HEK293 (cell line): ENCODE data around the gene PLCH2.

Source experiments
- CTCF ChIA-PET: fragments of 350-600 bp; formaldehyde crosslinking; extraction: SDS; loops from one replicate; lab custom pipeline; 2021; ENCODE audit warnings: antibody characterized with exemption; lab: Yijun Ruan, JAX
- POLR2A ChIA-PET: fragments of 300-600 bp; formaldehyde crosslinking; extraction: SDS; loops from one replicate; lab custom pipeline; 2020; ENCODE audit warnings: antibody characterized with exemption, inconsistent platforms; lab: Yijun Ruan, JAX
- H3K27ac ChIP-seq: fragments of 200-500 bp; sonication (Bioruptor generic); 2 replicates; pipeline ENCODE4 v1.5.1; 2014; ENCODE audit warnings: low read depth, low read length, control low read depth, inconsistent platforms; ENCODE audit errors: extremely low read depth
- H3K36me3 ChIP-seq, 2 experiments: fragments of 200-500 bp in 1 of 2; sonication (Bioruptor generic) in 1 of 2; 1 replicate in 1 of 2; 2 replicates in 1 of 2; pipeline ENCODE4 v1.5.1; 2014 to 2017; ENCODE audit warnings: inconsistent platforms in 2 of 2, low read length in 2 of 2; ENCODE audit not compliant: control insufficient read depth in 2 of 2, insufficient read depth in 1 of 2
- H3K4me1 ChIP-seq: fragments of 200-500 bp; sonication (Bioruptor generic); 2 replicates; pipeline ENCODE4 v1.5.1; 2014; ENCODE audit warnings: mild to moderate bottlenecking, low read length, inconsistent platforms; ENCODE audit not compliant: control insufficient read depth, insufficient read depth
- H3K4me3 ChIP-seq: 2 replicates; pipeline ENCODE4 v1.5.1; 2011; ENCODE audit warnings: low read depth, mild to moderate bottlenecking, control low read depth, low read length, moderate library complexity
- H3K9me3 ChIP-seq: fragments of 200-500 bp; sonication (Bioruptor generic); 2 replicates; pipeline ENCODE4 v1.5.1; 2014; ENCODE audit warnings: low read depth, low read length, inconsistent platforms; ENCODE audit not compliant: control insufficient read depth, insufficient read depth
- GLIS1 ChIP-seq: fragments of 450-650 bp; formaldehyde crosslinking; IDR thresholded peaks from 2 replicates; pipeline ENCODE4 v1.5.1; 2016; ENCODE audit warnings: missing biosample characterization, missing genetic modification characterization
- INSM2 ChIP-seq: fragments of 450-650 bp; formaldehyde crosslinking; IDR thresholded peaks from 2 replicates; pipeline ENCODE4 v1.5.1; 2016; ENCODE audit warnings: missing biosample characterization, missing genetic modification characterization
- KLF1 ChIP-seq: fragments of 450-650 bp; formaldehyde crosslinking; IDR thresholded peaks from 2 replicates; pipeline ENCODE4 v1.5.1; 2016; ENCODE audit warnings: missing biosample characterization, missing genetic modification characterization
- PRDM6 ChIP-seq: fragments of 450-650 bp; formaldehyde crosslinking; IDR thresholded peaks from 2 replicates; pipeline ENCODE4 v1.5.1; 2017; ENCODE audit warnings: missing biosample characterization, missing genetic modification characterization
- SCRT1 ChIP-seq: fragments of 450-650 bp; formaldehyde crosslinking; IDR thresholded peaks from 2 replicates; pipeline ENCODE4 v1.5.1; 2016; ENCODE audit warnings: missing biosample characterization, missing genetic modification characterization, borderline replicate concordance
- SCRT2 ChIP-seq: fragments of 450-650 bp; formaldehyde crosslinking; IDR thresholded peaks from 2 replicates; pipeline ENCODE4 v1.5.1; 2016; ENCODE audit warnings: missing biosample characterization, missing genetic modification characterization
- ZBTB48 ChIP-seq: fragments of 450-650 bp; formaldehyde crosslinking; IDR thresholded peaks from 2 replicates; pipeline ENCODE4 v1.5.1; 2016; ENCODE audit warnings: missing biosample characterization, missing genetic modification characterization
- ZEB2 ChIP-seq: fragments of 450-650 bp; formaldehyde crosslinking; IDR thresholded peaks from 2 replicates; pipeline ENCODE4 v1.5.1; 2016; ENCODE audit warnings: missing biosample characterization, missing genetic modification characterization
- ZIC2 ChIP-seq: fragments of 450-650 bp; formaldehyde crosslinking; IDR thresholded peaks from 2 replicates; pipeline ENCODE4 v1.5.1; 2016; ENCODE audit warnings: missing biosample characterization, missing genetic modification characterization
- ZNF174 ChIP-seq: fragments of 450-650 bp; formaldehyde crosslinking; IDR thresholded peaks from 2 replicates; pipeline ENCODE4 v1.5.0; 2017; ENCODE audit warnings: missing biosample characterization, mild to moderate bottlenecking, missing genetic modification characterization
- ZNF19 ChIP-seq: fragments of 450-650 bp; formaldehyde crosslinking; IDR thresholded peaks from 2 replicates; pipeline ENCODE4; 2016; ENCODE audit warnings: missing biosample characterization, missing genetic modification characterization, low read depth
- ZNF366 ChIP-seq: fragments of 450-650 bp; formaldehyde crosslinking; conservative IDR thresholded peaks from 2 replicates; pipeline ENCODE4 v1.5.1; 2016; ENCODE audit warnings: missing biosample characterization, missing genetic modification characterization
- ZNF404 ChIP-seq: fragments of 450-650 bp; formaldehyde crosslinking; IDR thresholded peaks from 2 replicates; pipeline ENCODE4 v1.5.1; 2017; ENCODE audit warnings: missing biosample characterization, missing genetic modification characterization
- ZNF426 ChIP-seq: fragments of 450-650 bp; formaldehyde crosslinking; IDR thresholded peaks from 2 replicates; pipeline ENCODE4 v1.5.1; 2017; ENCODE audit warnings: missing biosample characterization, missing genetic modification characterization, mild to moderate bottlenecking, inconsistent platforms, moderate library complexity
- ZNF48 ChIP-seq: fragments of 450-650 bp; formaldehyde crosslinking; IDR thresholded peaks from 2 replicates; pipeline ENCODE4 v1.5.1; 2016; ENCODE audit warnings: missing biosample characterization, missing genetic modification characterization
- ZNF548 ChIP-seq: fragments of 450-650 bp; formaldehyde crosslinking; IDR thresholded peaks from 2 replicates; pipeline ENCODE4 v1.5.1; 2016; ENCODE audit warnings: missing biosample characterization, missing genetic modification characterization
- ZNF571 ChIP-seq: fragments of 450-650 bp; formaldehyde crosslinking; IDR thresholded peaks from 2 replicates; pipeline ENCODE4 v1.5.0; 2017; ENCODE audit warnings: missing biosample characterization, missing genetic modification characterization
- ZNF600 ChIP-seq: fragments of 450-650 bp; formaldehyde crosslinking; IDR thresholded peaks from 2 replicates; pipeline ENCODE4 v1.5.1; 2016; ENCODE audit warnings: missing biosample characterization, missing genetic modification characterization
- ZNF660 ChIP-seq: fragments of 450-650 bp; IDR thresholded peaks from 2 replicates; pipeline ENCODE4 v1.5.1; 2018; ENCODE audit warnings: missing biosample characterization, mild to moderate bottlenecking, missing genetic modification characterization
- ZNF76 ChIP-seq: fragments of 450-650 bp; formaldehyde crosslinking; IDR thresholded peaks from 2 replicates; pipeline ENCODE4; 2016; ENCODE audit warnings: low read depth, missing biosample characterization, missing genetic modification characterization, borderline replicate concordance
- ZNF843 ChIP-seq: fragments of 450-650 bp; formaldehyde crosslinking; IDR thresholded peaks from 2 replicates; pipeline ENCODE4 v1.5.1; 2016; ENCODE audit warnings: missing biosample characterization, missing genetic modification characterization
- ZSCAN16 ChIP-seq: fragments of 450-650 bp; formaldehyde crosslinking; IDR thresholded peaks from 2 replicates; pipeline ENCODE4 v1.5.1; 2016; ENCODE audit warnings: missing biosample characterization, missing genetic modification characterization
- TF ChIP-seq, protein P1 (sequence below): sonication (generic); formaldehyde crosslinking; IDR thresholded peaks from 2 replicates; pipeline ENCODE4 v1.8.1; 2022; ENCODE audit warnings: mild to moderate bottlenecking, moderate library complexity, missing genetic modification reagents
- TF ChIP-seq, protein P2 (sequence below): fragments of 450-650 bp; formaldehyde crosslinking; IDR thresholded peaks from 2 replicates; pipeline ENCODE4 v1.5.1; 2017; ENCODE audit warnings: missing biosample characterization, mild to moderate bottlenecking, missing genetic modification characterization, moderate library complexity

The PLCH2 gene

DNA sequence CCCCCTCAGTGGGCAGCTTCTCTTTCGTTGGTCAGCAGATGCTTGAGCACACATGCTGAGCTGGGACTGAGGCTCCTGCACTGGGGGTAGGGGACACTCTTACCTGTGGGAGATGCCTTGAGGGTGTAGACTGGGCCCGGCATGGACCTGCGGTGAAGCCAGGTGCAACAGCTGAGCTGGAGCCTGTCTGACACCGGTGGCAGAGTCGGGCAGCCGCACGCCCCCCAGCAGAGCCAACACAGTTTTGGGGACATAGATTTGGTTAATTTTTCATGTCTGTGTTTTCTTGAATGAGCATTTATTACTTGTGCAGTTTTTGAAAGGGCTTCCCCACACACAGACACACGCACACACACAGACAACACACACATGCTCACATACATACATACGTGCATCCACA, 59.9 kb downstream of the PLCH2 start:
- H3K4me3 ChIP-seq = no peak overlapping the region
- no peaks in the 10 kb centered on the region for H3K36me3 ChIP-seq
- ChIA-PET CTCF (interaction anchor here (2.1 to 2.9 kb wide), 2 partner anchors 12 to 341 kb away, joined by 5 to 9 read pairs; partner anchors contain the start of gene FAAP20), POLR2A (interaction anchor here (1.8 kb wide), 1 partner anchor 10 kb away, joined by 4 read pairs; no protein-coding TSS in a partner anchor)
- H3K4me1 ChIP-seq = no peaks in the 10 kb centered on the region
- H3K9me3 ChIP-seq = no peaks in the 10 kb centered on the region
- TF ChIP-seq ZNF76 (tag by site-specific recombination) (no peak), ZNF600 (tag by site-specific recombination) (no peak), ZNF548 (tag by site-specific recombination) (no peak), ZNF660 (no peak)
- TF ChIP-seq, protein P1, sequence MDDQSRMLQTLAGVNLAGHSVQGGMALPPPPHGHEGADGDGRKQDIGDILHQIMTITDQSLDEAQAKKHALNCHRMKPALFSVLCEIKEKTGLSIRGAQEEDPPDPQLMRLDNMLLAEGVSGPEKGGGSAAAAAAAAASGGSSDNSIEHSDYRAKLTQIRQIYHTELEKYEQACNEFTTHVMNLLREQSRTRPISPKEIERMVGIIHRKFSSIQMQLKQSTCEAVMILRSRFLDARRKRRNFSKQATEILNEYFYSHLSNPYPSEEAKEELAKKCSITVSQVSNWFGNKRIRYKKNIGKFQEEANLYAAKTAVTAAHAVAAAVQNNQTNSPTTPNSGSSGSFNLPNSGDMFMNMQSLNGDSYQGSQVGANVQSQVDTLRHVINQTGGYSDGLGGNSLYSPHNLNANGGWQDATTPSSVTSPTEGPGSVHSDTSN (CRISPR knock-in tag) = no peak
- H3K27ac ChIP-seq = no peak overlapping the region

DNA sequence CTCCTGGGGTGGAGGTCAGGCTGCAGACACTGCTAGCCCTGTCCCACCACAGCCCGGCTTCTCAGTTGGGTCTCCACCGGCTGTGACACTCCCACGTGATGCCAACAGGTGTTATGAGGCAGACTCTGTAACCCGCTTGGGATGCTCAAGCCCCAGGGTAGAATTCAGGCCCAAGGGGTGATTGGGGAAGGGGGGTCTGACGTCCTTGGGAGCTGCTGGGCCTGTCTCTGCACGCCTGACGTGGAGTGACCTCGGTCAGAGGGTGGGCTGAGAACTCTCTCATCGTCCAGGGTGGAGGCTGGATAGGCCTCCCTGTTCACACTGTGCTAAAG, 61.7 kb downstream of the PLCH2 start:
- POLR2A ChIA-PET = no interaction called here
- H3K4me1 ChIP-seq = peaks cover 6% of the 10 kb centered on the region
- H3K27ac ChIP-seq = no peak overlapping the region
- TF ChIP-seq GLIS1 (tag by site-specific recombination) (peak; percentile 43), ZNF366 (tag by site-specific recombination) (no peak), ZNF48 (no peak), ZNF426 (tag by site-specific recombination) (no peak), SCRT2 (tag by site-specific recombination) (peak; percentile 95), KLF1 (tag by site-specific recombination) (no peak), SCRT1 (peak; percentile 79; the same call in 1 of the 2 replicates), ZBTB48 (no peak), ZIC2 (tag by site-specific recombination) (peak; percentile 87)
- H3K9me3 ChIP-seq = no peaks in the 10 kb centered on the region
- no peaks in the 10 kb centered on the region for H3K36me3 ChIP-seq
- CTCF ChIA-PET = no interaction called here
- H3K4me3 ChIP-seq = no peak overlapping the region

GRCh38 chr1:2538376-2538775, 62.3 kb downstream of the PLCH2 start:
- Histone ChIP-seq H3K27ac (no peak overlapping the region), H3K36me3 (no peaks in the 10 kb centered on the region), H3K4me1 (peaks cover 6% of the 10 kb centered on the region), H3K9me3 (no peaks in the 10 kb centered on the region), H3K4me3 (no peak overlapping the region)
- ChIA-PET CTCF (interaction anchor here (0.6 kb wide), 1 partner anchor 59 kb away, joined by 6 read pairs; no protein-coding TSS in a partner anchor), POLR2A (no interaction called here)
- TF ChIP-seq ZNF571 (tag by site-specific recombination) = no peak
- peak; percentile 99 for TF ChIP-seq ZSCAN16 (tag by site-specific recombination)

GRCh38 chr1:2538872-2539271, 62.8 kb downstream of the PLCH2 start:
- Histone ChIP-seq H3K4me1 (peaks cover 6% of the 10 kb centered on the region), H3K27ac (no peak overlapping the region), H3K36me3 (no peaks in the 10 kb centered on the region), H3K4me3 (no peak overlapping the region), H3K9me3 (no peaks in the 10 kb centered on the region)
- ChIA-PET CTCF (interaction anchor here (0.6 kb wide), 1 partner anchor 60 kb away, joined by 6 read pairs; no protein-coding TSS in a partner anchor), POLR2A (no interaction called here)
- TF ChIP-seq ZEB2 (tag by site-specific recombination) (no peak), ZNF404 (tag by site-specific recombination) (no peak), ZNF19 (tag by site-specific recombination) (no peak), ZNF174 (tag by site-specific recombination) (no peak), PRDM6 (tag by site-specific recombination) (no peak), INSM2 (no peak), ZNF843 (tag by site-specific recombination) (no peak)
- TF ChIP-seq, protein P2, sequence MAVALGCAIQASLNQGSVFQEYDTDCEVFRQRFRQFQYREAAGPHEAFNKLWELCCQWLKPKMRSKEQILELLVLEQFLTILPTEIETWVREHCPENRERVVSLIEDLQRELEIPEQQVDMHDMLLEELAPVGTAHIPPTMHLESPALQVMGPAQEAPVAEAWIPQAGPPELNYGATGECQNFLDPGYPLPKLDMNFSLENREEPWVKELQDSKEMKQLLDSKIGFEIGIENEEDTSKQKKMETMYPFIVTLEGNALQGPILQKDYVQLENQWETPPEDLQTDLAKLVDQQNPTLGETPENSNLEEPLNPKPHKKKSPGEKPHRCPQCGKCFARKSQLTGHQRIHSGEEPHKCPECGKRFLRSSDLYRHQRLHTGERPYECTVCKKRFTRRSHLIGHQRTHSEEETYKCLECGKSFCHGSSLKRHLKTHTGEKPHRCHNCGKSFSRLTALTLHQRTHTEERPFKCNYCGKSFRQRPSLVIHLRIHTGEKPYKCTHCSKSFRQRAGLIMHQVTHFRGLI (tag by site-specific recombination) = no peak
